GM21717 (cell line): Measurements from ENCODE around the gene ELOVL6.
"Not testable (repeated sequence)": the region's sequence is repeated elsewhere in the genome, so short reads cannot be mapped to it uniquely, and the experiment has no call there.

Experiments
- ATAC-seq: cut with Tn5 transposase; IDR thresholded peaks from one replicate; pipeline ENCODE4 v1.9.1; 2021; ENCODE audit warnings: mild to moderate bottlenecking, moderate library complexity; ENCODE audit not compliant: unreplicated experiment

Gene ELOVL6

GRCh38 chr4:110164251-110164650 lies 34.2 kb downstream of the ELOVL6 start:
- ATAC-seq, result no peak

GRCh38 chr4:110163327-110164069 lies 34.9 kb downstream of the ELOVL6 start:
- ATAC-seq, result no peak

DNA sequence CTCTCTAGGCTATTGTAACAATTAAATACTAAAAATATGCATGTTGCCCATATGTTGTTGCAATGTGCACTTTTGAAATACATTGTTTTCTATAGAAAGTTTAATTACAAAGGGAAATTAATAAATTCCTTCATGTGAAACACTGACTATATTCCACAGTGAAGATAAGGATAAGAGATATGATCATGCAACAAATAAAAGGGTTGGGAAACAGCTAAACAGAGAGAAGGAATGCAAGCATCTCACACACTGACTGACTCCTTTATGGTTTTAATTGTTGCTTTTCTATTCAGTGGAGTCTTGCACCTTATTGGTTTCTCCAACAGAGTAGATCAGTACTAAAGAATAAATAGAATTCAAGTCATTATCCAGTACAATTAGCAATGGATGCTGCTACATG lies 37.8 kb downstream of the ELOVL6 start:
- ATAC-seq, result no peak

DNA sequence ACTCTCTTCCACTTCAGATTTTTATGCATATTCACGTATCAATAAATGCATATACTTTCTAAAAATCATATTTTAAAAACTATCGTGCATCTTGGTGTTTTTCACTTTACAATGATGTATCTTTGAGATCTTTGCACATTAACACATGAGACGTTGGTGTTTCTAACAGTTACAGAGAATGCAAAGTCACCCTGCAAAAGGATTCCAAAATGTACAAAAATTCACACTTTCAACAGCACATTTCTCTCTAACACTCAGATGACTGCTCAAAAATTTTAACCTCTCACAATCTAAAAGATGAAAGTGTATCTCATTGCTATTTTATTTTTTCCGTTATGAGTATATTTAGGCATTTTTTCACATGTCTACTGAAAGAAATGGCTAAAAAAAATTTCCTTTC lies 38.9 kb downstream of the ELOVL6 start:
- ATAC-seq, result no peak

- ATAC-seq, result no peak
These were observed 40.8 kb downstream of the ELOVL6 start for GRCh38 chr4:110157580-110157979.

DNA sequence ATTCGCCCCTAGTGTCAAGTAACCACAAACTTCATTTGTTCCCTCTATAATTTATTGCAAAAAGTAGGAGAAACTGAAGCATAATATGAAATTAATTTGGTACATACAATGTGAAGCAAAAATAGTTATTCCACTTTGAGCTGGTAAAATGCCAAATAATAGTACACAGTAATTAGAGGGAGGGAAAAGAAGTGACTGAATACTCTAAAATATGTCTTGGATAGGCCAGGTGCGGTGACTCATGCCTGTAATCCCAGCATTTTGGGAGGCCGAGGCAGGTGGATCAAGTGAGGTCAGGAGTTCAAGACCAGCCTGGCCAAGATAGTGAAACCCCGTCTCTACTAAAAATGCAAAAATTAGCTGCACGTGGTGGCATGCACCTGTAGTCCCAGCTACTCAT lies 41.2 kb downstream of the ELOVL6 start:
- ATAC-seq, result not testable (repeated sequence)

DNA sequence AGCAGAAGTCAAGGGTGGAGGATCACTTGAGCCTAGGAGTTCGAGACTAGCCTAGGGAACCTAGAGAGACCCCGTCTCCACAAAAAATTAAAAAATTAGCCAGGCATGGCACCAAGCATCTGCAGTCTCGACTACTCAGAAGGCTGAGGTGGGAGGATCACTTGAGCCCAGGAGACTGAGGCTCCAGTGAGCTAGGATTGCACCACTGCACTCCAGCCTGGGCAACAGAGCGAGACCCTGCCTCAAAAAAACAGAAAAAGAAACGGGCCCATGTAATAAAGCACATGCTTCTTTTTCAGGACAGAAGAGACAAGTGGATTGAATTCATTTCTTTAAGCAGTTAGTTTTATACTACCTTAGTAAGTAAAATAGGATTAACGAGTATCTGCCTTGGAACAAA lies 42.0 kb downstream of the ELOVL6 start:
- ATAC-seq, result no peak

DNA sequence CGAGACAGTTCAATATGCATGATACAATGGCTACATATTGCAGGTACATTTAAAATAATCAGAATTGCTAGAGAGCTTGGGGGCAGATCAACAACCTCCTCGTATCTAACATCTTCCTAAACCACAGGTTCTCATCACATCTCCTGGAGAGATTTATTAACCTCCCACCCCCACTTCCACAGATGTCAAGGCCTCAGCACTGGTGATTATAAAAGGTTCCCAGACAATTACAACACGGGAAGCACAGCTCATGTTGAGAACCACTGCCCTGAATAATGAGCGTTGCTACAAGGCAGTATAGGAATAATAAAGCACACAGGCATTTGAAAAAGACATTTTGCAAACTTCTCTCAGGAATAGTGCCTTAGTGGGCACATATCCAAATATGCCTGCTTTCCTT lies 42.8 kb downstream of the ELOVL6 start:
- ATAC-seq, result no peak

DNA sequence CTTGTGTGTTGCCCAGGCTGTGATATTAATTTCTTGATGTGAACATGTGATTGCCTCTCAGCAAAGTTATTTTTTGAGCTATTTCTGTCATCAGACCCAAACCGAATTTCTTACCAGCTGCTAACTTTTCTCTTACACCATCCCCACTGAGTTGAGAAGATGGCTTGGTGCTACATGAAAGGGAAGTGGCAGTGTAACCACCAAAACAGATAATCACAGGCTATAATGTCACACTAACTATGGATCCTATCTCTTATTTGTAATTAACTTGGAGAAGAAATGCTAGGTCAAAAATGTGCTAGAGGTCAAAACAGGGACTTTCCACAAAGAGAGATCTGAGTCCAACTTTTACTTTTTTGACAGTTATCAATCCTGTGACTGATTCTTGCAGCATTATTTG lies 43.8 kb downstream of the ELOVL6 start:
- ATAC-seq, result no peak

DNA sequence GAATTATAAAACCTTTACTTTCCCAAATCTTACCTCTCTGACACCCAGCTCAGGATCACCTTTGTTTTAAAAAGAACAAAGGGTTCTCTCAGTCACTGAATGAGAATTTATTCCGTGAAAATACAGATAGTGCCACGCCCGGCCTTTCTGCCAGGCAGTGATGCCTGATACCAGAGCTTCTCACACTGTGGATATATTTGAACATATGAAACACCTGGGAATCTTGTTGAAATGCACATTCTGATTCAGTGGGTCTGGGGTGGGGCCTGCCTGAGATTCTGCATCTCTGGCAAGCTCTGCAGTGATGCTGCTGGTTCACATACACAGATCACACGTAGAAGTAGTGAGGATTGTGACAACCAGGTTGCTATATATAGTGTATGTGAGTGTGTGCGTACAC lies 46.0 kb downstream of the ELOVL6 start:
- no peak for ATAC-seq

GRCh38 chr4:110149089-110149488 lies 49.3 kb downstream of the ELOVL6 start:
- no peak for ATAC-seq

DNA sequence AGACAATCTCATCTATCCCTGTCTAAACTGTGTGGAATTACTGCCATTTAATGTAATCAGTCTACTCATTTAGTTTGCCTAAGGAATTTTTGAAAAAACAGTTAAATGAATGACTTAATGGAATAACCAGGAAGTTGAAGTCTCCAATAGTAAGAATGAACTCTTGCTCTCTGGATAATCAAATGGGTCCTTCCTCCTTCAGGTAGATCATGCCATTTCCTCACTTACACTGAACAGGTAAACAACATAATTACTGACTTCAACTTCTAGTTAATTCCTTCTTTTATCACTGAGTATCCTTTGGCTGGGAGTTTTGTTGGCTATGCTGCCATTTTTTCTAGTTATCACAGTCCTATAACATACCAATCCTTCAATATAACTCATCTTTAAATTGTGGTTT lies 56.0 kb downstream of the ELOVL6 start:
- no peak for ATAC-seq

DNA sequence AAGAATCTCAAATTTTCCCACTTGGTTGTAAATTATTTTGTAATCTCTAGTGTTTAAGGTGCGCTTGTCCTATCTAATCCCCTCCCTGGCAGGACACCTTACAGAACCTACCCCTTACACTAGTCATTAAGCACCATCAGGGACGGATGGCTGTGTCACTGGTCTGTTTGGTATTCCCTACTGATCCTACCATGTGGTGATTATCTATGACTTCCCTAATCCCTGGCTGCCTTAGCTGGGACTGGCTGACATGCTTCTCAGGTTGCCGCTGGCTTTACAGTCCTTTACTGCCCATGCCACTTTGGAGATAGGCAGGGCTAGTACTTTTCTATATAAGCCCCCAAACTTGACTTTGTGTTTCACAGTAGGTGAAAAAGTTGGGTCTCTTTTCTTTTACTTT lies 58.6 kb downstream of the ELOVL6 start:
- ATAC-seq, result no peak

GRCh38 chr4:110139111-110139510 lies 59.3 kb downstream of the ELOVL6 start:
- ATAC-seq, result no peak

DNA sequence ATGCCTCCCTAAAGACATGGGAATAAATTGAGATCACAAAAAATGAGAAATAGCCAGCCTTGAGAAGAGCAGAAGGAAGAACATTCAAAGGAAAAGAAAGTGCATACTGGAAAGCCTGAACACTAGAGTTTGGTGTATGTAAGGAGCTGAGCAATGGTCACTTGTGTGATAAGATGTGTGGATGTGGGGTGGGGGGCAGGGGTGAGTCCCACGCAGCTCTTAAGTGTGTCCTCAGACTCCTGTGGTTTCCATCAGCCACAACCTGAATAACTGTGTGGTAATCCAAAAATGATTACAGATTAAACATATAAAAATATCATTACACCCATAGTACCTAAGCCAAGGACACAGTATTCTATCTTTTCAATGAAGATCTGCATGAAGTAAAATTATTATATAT lies 59.9 kb downstream of the ELOVL6 start:
- no peak for ATAC-seq

- no peak for ATAC-seq
These were observed 60.6 kb downstream of the ELOVL6 start for GRCh38 chr4:110137829-110138228.

GRCh38 chr4:110135523-110135922 lies 62.9 kb downstream of the ELOVL6 start:
- ATAC-seq, result no peak

DNA sequence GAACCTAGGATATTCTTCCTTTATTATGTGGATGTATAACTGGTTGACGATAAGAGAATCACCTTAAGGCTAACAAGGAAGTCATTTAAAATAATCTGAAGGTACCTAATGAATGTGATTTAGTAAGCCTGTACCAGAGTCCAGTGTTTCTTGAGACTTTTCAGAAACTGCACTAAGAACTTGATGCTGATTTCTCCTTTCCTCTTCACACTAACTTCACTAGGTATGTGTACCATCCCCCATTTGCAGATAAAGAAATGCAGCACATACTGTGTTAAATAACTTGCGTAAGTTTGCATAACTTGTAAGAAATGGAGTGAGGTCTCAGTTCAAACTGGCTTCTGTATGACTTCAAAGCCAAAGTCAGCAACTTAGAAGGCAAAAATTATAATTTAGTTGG lies 63.3 kb downstream of the ELOVL6 start:
- no peak for ATAC-seq

DNA sequence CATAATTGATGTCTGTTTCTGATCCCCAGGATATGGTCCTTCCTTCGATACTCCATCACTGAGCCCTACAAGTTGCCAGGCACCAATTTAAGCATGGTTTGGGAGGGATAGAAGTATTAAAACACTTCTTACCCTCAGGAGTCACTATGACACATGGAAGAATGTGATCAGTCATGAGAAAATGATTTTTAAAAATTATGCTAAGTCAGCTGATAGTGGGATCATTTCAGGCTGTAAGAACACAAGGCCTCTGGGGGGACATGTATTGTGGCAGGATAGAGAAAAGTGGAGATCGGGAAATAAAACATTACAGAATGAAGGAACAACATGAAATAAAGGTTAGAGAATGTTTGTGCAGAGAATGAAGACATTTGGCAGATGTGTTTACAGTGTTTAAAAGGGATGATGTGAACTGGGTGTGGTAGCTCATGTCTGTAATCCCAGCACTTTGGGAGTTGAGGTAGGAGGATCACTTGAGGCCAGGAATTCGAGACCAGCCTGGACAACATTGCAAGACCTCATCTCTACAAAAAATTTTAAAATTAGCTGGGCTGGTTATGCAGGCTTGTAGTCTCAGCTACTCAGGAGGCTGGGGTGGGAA lies 64.0 kb downstream of the ELOVL6 start:
- ATAC-seq, result no peak

DNA sequence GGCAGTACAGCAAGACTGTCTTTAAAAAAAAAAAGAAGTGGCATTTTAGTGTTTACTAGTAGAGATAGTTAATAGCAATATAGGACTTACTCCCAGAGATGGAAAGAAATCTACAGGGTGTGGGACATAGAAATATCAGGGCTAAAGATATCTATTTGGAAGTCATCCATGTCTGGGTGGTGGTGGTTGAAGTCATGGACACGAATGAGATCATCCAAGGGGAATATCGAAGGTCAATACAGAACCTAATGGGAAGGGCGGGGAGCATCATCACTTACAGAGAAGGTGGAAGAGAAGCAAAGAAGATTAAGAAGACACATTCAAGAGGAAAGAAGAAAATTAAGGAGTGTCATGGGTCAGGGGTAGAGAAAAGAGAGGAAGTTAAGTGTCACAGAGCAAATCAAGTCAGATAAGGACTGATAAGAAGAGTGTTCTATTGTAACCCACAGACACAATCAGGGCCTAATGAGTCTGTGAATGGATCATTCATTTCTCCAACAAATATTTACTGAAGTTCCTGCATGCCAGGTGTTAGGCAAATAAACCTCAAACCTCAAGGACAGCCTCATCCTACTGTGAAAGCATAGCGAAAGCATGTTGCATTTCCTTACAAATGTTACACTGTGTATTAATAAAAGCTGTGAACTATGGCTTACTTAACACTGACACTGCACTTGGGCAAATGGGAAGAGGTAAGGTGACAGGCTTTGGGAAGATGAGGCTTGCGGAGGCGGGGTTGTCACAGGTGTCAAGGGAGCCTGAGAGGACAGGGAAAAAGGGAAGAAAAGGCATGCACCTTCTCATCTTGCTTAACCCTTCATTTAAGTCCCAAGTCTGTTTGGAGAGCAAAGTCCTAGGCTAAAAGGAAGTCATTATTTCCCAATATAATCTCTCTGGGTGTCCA lies 65.3 kb downstream of the ELOVL6 start:
- no peak for ATAC-seq

GRCh38 chr4:110131916-110132315 lies 66.5 kb downstream of the ELOVL6 start:
- no peak for ATAC-seq
